Keratinocyte (primary cell): ENCODE data around the gene ID2. TPM values are rescaled to one million over a fixed set of nuclear protein-coding genes. Genes with fewer than 3 reads are reported as not detected.

ENCODE experiments used
- DNase-seq: peaks from one replicate; pipeline ENCODE4 v3.0.0-alpha.2; 2011; ENCODE audit warnings: low read depth, missing footprints, low spot score
- FAIRE-seq: peaks from 2 replicates; lab custom pipeline; 2011; peaks lifted over from hg19 to GRCh38; lab: Jason Lieb, UNC
- H2AFZ ChIP-seq: 2 replicates; pipeline ENCODE4 v1.6.0; 2012; ENCODE audit warnings: low read length, control low read depth, inconsistent platforms; ENCODE audit not compliant: control insufficient read depth
- H3K27ac ChIP-seq: 2 replicates; pipeline ENCODE4 v1.5.1; 2011; ENCODE audit warnings: low read length; ENCODE audit not compliant: control insufficient read depth, insufficient read depth
- H3K27me3 ChIP-seq: 3 replicates; pipeline ENCODE4 v1.6.0; 2011; ENCODE audit warnings: low read length; ENCODE audit not compliant: control insufficient read depth, insufficient read depth; ENCODE audit errors: extremely low read depth
- H3K36me3 ChIP-seq, 2 experiments: 2 replicates in 1 of 2; 3 replicates in 1 of 2; pipeline ENCODE4 v1.5.1; 2011; ENCODE audit warnings: low read length in 2 of 2, mild to moderate bottlenecking in 1 of 2; ENCODE audit not compliant: control insufficient read depth in 2 of 2, insufficient read depth in 2 of 2; ENCODE audit errors: extremely low read depth in 1 of 2
- H3K4me1 ChIP-seq: 3 replicates; pipeline ENCODE4 v1.5.1; 2011; ENCODE audit warnings: low read length; ENCODE audit not compliant: control insufficient read depth, insufficient read depth; ENCODE audit errors: extremely low read depth
- H3K4me2 ChIP-seq: 3 replicates; pipeline ENCODE4 v1.6.0; 2011; ENCODE audit warnings: low read depth, low read length; ENCODE audit not compliant: control insufficient read depth, insufficient read depth; ENCODE audit errors: extremely low read depth
- H3K4me3 ChIP-seq, 3 experiments: fragments of 200-600 bp in 1 of 3; sonication (generic) in 1 of 3; 2 replicates in 2 of 3; 3 replicates in 1 of 3; pipeline ENCODE4 v1.5.1; 2011 to 2016; ENCODE audit warnings: low read length in 3 of 3, mild to moderate bottlenecking in 3 of 3, control low read depth in 2 of 3, inconsistent platforms in 1 of 3, low read depth in 1 of 3, mixed read lengths in 1 of 3, mixed run types in 1 of 3, moderate library complexity in 1 of 3; ENCODE audit not compliant: control insufficient read depth in 2 of 3, insufficient read depth in 2 of 3; ENCODE audit errors: extremely low read depth in 1 of 3
- H3K79me2 ChIP-seq: 2 replicates; pipeline ENCODE4 v1.6.0; 2012; ENCODE audit warnings: low read length; ENCODE audit not compliant: control insufficient read depth, insufficient read depth
- H3K9ac ChIP-seq: 3 replicates; pipeline ENCODE4 v1.6.0; 2011; ENCODE audit warnings: low read length; ENCODE audit not compliant: control insufficient read depth, insufficient read depth; ENCODE audit errors: extremely low read depth
- H3K9me1 ChIP-seq: 3 replicates; pipeline ENCODE4 v1.6.0; 2011; ENCODE audit warnings: low read length; ENCODE audit not compliant: control insufficient read depth, insufficient read depth; ENCODE audit errors: extremely low read depth
- H3K9me3 ChIP-seq: 2 replicates; pipeline ENCODE4 v1.5.1; 2012; ENCODE audit warnings: low read depth, low read length; ENCODE audit not compliant: control insufficient read depth
- H4K20me1 ChIP-seq: 3 replicates; pipeline ENCODE4 v1.6.0; 2011; ENCODE audit warnings: low read length; ENCODE audit not compliant: control insufficient read depth, insufficient read depth; ENCODE audit errors: extremely low read depth
- EZH2 ChIP-seq: IDR thresholded peaks from one replicate; pipeline ENCODE4 v1.6.1; 2012; ENCODE audit warnings: inconsistent platforms, mild to moderate bottlenecking, low read length, moderate library complexity
- dilution Hi-C: fragments of 300-500 bp; cut with MboI; formaldehyde crosslinking; loops from one replicate; pipeline ENCODE4 v1.7.0; 2020; ENCODE audit warnings: low sequenced_read_pairs; ENCODE audit not compliant: extremely low pct_ligation_motif_present
- polyA plus RNA-seq, 5 experiments: library from polyadenylated mRNA; depleted of rRNA in 3 of 5; stranded (reverse) in 3 of 5; stranded (forward) in 1 of 5; unstranded in 1 of 5; fragments of >200 nt; gene quantifications; 1 replicate in 1 of 5; 2 replicates in 3 of 5; 3 replicates in 1 of 5; pipeline versions ENCODE4 v1.2.1 to v1.2.3, GENCODE V29; 2011 to 2012; ENCODE audit warnings: missing spikeins in 2 of 5, low read depth in 1 of 5, low replicate concordance in 1 of 5
- TF ChIP-seq, protein P1 (sequence below), 3 experiments: IDR thresholded peaks in 1 of 3; conservative IDR thresholded peaks in 1 of 3; optimal IDR thresholded peaks in 1 of 3; 2 replicates in 2 of 3; 3 replicates in 1 of 3; pipeline versions ENCODE3 to v1.5.1; 2011; ENCODE audit warnings: low read length in 3 of 3, mild to moderate bottlenecking in 3 of 3, moderate library complexity in 2 of 3, control low read depth in 1 of 3, inconsistent platforms in 1 of 3; ENCODE audit not compliant: insufficient read depth in 2 of 3; ENCODE audit errors: extremely low read depth in 1 of 3

Gene ID2
- polyA plus RNA-seq, 1 donor (not counting 4 experiments of a cell fraction or from before 2014, with no cell fraction given), result 6.3 TPM

DNA sequence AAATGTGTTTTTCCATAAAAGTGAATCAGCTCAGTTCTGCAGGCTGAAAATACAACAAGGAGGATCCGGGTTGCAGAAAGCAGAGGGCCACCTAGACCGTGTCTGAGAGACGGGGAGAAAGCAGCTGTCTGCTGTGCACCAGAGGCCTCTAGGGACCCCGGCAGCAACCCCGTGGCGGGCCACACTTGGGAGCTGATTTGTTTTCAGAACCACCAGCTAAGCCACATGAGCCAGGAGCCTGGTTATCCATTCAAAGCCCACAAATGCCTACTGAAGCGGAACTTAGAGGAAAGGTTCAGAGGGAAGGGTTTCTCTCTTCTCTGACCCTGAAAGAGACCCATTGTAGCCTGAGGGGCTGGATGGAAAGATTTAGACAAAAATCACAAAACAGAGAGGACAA, 28.4 kb upstream of the ID2 start:
- Histone ChIP-seq H3K4me1 (no peaks in the 10 kb centered on the region), H3K27ac (no peak overlapping the region), H2AFZ (no peak overlapping the region), H3K9me3 (no peaks in the 10 kb centered on the region), H4K20me1 (no peaks in the 10 kb centered on the region), H3K9ac (no peak overlapping the region), H3K9me1 (no peaks in the 10 kb centered on the region), H3K4me3 (no peak overlapping the region), H3K36me3 (no peaks in the 10 kb centered on the region), H3K4me2 (no peak overlapping the region), H3K27me3 (no peaks in the 10 kb centered on the region), H3K79me2 (no peaks in the 10 kb centered on the region)
- FAIRE-seq (no peak), DNase-seq (no peak)
- dilution Hi-C loops, result no loop called here
- TF ChIP-seq, protein P1, sequence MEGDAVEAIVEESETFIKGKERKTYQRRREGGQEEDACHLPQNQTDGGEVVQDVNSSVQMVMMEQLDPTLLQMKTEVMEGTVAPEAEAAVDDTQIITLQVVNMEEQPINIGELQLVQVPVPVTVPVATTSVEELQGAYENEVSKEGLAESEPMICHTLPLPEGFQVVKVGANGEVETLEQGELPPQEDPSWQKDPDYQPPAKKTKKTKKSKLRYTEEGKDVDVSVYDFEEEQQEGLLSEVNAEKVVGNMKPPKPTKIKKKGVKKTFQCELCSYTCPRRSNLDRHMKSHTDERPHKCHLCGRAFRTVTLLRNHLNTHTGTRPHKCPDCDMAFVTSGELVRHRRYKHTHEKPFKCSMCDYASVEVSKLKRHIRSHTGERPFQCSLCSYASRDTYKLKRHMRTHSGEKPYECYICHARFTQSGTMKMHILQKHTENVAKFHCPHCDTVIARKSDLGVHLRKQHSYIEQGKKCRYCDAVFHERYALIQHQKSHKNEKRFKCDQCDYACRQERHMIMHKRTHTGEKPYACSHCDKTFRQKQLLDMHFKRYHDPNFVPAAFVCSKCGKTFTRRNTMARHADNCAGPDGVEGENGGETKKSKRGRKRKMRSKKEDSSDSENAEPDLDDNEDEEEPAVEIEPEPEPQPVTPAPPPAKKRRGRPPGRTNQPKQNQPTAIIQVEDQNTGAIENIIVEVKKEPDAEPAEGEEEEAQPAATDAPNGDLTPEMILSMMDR (optimal IDR thresholded peaks at IDR 0.05 in 1 of 3, IDR thresholded peaks at IDR 0.05 in 1 of 3, conservative IDR thresholded peaks at IDR 0.05 in 1 of 3; ENCODE audit: extremely low read depth in 1 of 3, insufficient read depth in 2 of 3, low read length in 3 of 3), result no peak
- no peak for TF ChIP-seq EZH2

DNA sequence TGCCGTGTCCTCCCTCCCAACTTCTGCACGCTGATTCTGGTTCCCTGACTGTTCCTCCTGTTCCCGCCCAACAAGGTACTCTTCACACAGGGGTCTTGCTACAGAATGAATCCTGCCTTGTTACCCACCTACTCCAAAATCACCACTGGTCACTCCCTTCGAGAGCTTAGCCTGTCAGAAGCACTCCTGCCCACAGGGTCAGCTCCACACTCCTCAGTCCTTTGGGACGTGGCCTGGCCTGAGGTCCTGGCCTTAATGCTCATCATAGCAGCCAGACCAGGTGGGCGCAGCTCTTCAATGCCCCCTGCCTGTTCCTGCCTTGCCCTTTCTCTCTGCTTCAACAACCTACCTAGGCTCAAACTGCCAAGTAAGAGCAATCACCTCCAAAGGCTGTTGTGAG, 27.8 kb upstream of the ID2 start:
- Histone ChIP-seq H3K4me1 (no peaks in the 10 kb centered on the region), H3K27ac (no peak overlapping the region), H3K4me3 (no peak overlapping the region), H3K79me2 (no peaks in the 10 kb centered on the region), H3K9ac (no peak overlapping the region), H4K20me1 (no peaks in the 10 kb centered on the region), H3K9me1 (no peaks in the 10 kb centered on the region), H3K27me3 (no peaks in the 10 kb centered on the region), H2AFZ (no peak overlapping the region), H3K9me3 (no peaks in the 10 kb centered on the region), H3K36me3 (no peaks in the 10 kb centered on the region), H3K4me2 (no peak overlapping the region)
- dilution Hi-C loops, result no loop called here
- no peak for TF ChIP-seq EZH2
- TF ChIP-seq, protein P1 (optimal IDR thresholded peaks at IDR 0.05 in 1 of 3, IDR thresholded peaks at IDR 0.05 in 1 of 3, conservative IDR thresholded peaks at IDR 0.05 in 1 of 3; ENCODE audit: extremely low read depth in 1 of 3, insufficient read depth in 2 of 3, low read length in 3 of 3), result no peak
- FAIRE-seq, result no peak
- no peak for DNase-seq
